H7 (cell line): ENCODE data around the gene TNPO3. TPM values are rescaled to one million over a fixed set of nuclear protein-coding genes. Genes with fewer than 3 reads are reported as not detected.

ENCODE experiments used
- DNase-seq: peaks from one replicate; pipeline ENCODE4 v3.0.0; 2012
- H3K27me3 ChIP-seq: 2 replicates; pipeline ENCODE4 v1.6.0; 2011; ENCODE audit warnings: mild to moderate bottlenecking, low read length; ENCODE audit not compliant: control insufficient read depth, insufficient read depth
- H3K36me3 ChIP-seq: replicated peaks from 2 replicates; pipeline ENCODE4 v1.5.1; 2011; ENCODE audit warnings: low read length; ENCODE audit not compliant: control insufficient read depth, insufficient read depth
- H3K4me3 ChIP-seq: 2 replicates; pipeline ENCODE4 v1.5.1; 2011; ENCODE audit warnings: low read depth, mild to moderate bottlenecking, control low read depth, low read length, moderate library complexity; ENCODE audit not compliant: insufficient read depth
- total RNA-seq: library from RNA; depleted of rRNA; stranded (reverse); fragments of >200 nt; shearing (Covaris generic); gene quantifications from 2 replicates; pipeline ENCODE4 v1.2.3, GENCODE V29; 2014

The TNPO3 gene
- total RNA-seq, 1 experiment from 2014 or later = 98.0 TPM

GRCh38 chr7:128937647-128938543 lies 117.0 kb downstream of the TNPO3 start, which contains the start of gene IRF5:
Gene IRF5 (plus strand): TSS chr7:128937927. CDS start chr7:128942082, 4,155 bp downstream.
- H3K27me3 ChIP-seq = peaks cover 37% of the 10 kb centered on the region
- DNase-seq = peak; percentile 87
- peak within 1 kb of the TSS; percentile 50 for H3K4me3 ChIP-seq
- no peaks in the 10 kb centered on the region for H3K36me3 ChIP-seq

GRCh38 chr7:128937271-128937646 lies 117.7 kb downstream of the TNPO3 start:
- Histone ChIP-seq H3K36me3 (no peaks in the 10 kb centered on the region), H3K27me3 (peaks cover 38% of the 10 kb centered on the region), H3K4me3 (peak overlapping the region; percentile 50; the same call in 1 of the 2 replicates)
- no peak for DNase-seq

GRCh38 chr7:128936798-128937197 lies 118.1 kb downstream of the TNPO3 start:
- peaks cover 38% of the 10 kb centered on the region for H3K27me3 ChIP-seq
- H3K4me3 ChIP-seq = no peak overlapping the region
- DNase-seq = no peak
- H3K36me3 ChIP-seq = no peaks in the 10 kb centered on the region

GRCh38 chr7:128935342-128935730 lies 119.6 kb downstream of the TNPO3 start:
- Histone ChIP-seq H3K27me3 (peaks cover 38% of the 10 kb centered on the region), H3K4me3 (no peak overlapping the region), H3K36me3 (no peaks in the 10 kb centered on the region)
- no peak for DNase-seq

- no peak for DNase-seq
- H3K4me3 ChIP-seq = no peak overlapping the region
- no peaks in the 10 kb centered on the region for H3K36me3 ChIP-seq
- H3K27me3 ChIP-seq = peaks cover 35% of the 10 kb centered on the region
Measured at GRCh38 chr7:128934361-128935341, 120.3 kb downstream of the TNPO3 start.

- Histone ChIP-seq H3K4me3 (no peak overlapping the region), H3K36me3 (no peaks in the 10 kb centered on the region), H3K27me3 (peaks cover 22% of the 10 kb centered on the region)
- peak; percentile 56 for DNase-seq
Measured at GRCh38 chr7:128933180-128933891, 121.6 kb downstream of the TNPO3 start.

- Histone ChIP-seq H3K27me3 (peaks cover 17% of the 10 kb centered on the region), H3K4me3 (no peak overlapping the region), H3K36me3 (no peaks in the 10 kb centered on the region)
- DNase-seq = no peak
Measured at GRCh38 chr7:128932862-128933179, 122.1 kb downstream of the TNPO3 start.

GRCh38 chr7:128931965-128932861 lies 122.7 kb downstream of the TNPO3 start:
- Histone ChIP-seq H3K27me3 (peaks cover 11% of the 10 kb centered on the region), H3K36me3 (no peaks in the 10 kb centered on the region), H3K4me3 (no peak overlapping the region)
- no peak for DNase-seq

GRCh38 chr7:128931190-128931798 lies 123.6 kb downstream of the TNPO3 start:
- no peaks in the 10 kb centered on the region for H3K36me3 ChIP-seq
- peak; percentile 54 for DNase-seq
- 0 out of 2 replicates have a peak, but pooled peaks cover 4% of the 10 kb centered on the region for H3K27me3 ChIP-seq
- H3K4me3 ChIP-seq = no peak overlapping the region

- Histone ChIP-seq H3K4me3 (no peak overlapping the region), H3K36me3 (no peaks in the 10 kb centered on the region), H3K27me3 (0 out of 2 replicates have a peak, but pooled peaks cover 4% of the 10 kb centered on the region)
- DNase-seq = peak; percentile 39
Measured at GRCh38 chr7:128928882-128929788, 125.8 kb downstream of the TNPO3 start.

- no peaks in the 10 kb centered on the region for H3K36me3 ChIP-seq
- H3K27me3 ChIP-seq = 0 out of 2 replicates have a peak, but pooled peaks cover 2% of the 10 kb centered on the region
- no peak overlapping the region for H3K4me3 ChIP-seq
- peak; percentile 39 for DNase-seq
Measured at GRCh38 chr7:128928159-128928813, 126.6 kb downstream of the TNPO3 start.
